Adrenal gland (tissue), 19 donors: ENCODE results near the gene PTPRH. TPM values are rescaled to one million over a fixed set of nuclear protein-coding genes. Genes with fewer than 3 reads are reported as not detected.

Source experiments
- DNase-seq, 7 donors: peaks; one replicate each; pipeline ENCODE4 v3.0.0-alpha.2; 2019 to 2020
- H3K27ac ChIP-seq, 5 donors: fragments of 200-600 bp; sonication (generic) in 4 of 5; 1 replicate in 3 of 5; 2 replicates in 2 of 5; pipeline versions ENCODE4 v1.5.1 to v1.8.0; 2016 to 2020; ENCODE audit warnings: mild to moderate bottlenecking in 1 of 5
- H3K27me3 ChIP-seq: fragments of 200-600 bp; 2 replicates; pipeline ENCODE4 v1.8.0; 2021
- H3K36me3 ChIP-seq, 2 donors: fragments of 200-600 bp; replicated peaks in 1 of 2; 1 replicate in 1 of 2; 2 replicates in 1 of 2; pipeline versions ENCODE4 v1.5.1 to v1.8.0; 2018 to 2022
- H3K4me1 ChIP-seq, 2 donors: fragments of 200-600 bp; replicated peaks in 1 of 2; 1 replicate in 1 of 2; 2 replicates in 1 of 2; pipeline versions ENCODE4 v1.5.1 to v1.8.0; 2018 to 2021
- H3K4me3 ChIP-seq, 4 donors: fragments of 200-600 bp; sonication (generic) in 3 of 4; one replicate each; pipeline ENCODE4 v1.5.1; 2016 to 2018
- H3K9me3 ChIP-seq, 3 donors: fragments of 200-600 bp; sonication (generic) in 1 of 3; replicated peaks in 1 of 3; 1 replicate in 2 of 3; 2 replicates in 1 of 3; pipeline versions ENCODE4 v1.5.1 to v1.8.0; 2016 to 2021
- POLR2A ChIP-seq, 2 donors: fragments of 450-650 bp; IDR thresholded peaks; one replicate each; pipeline ENCODE4 v1.6.1; 2017; ENCODE audit warnings: antibody characterized with exemption in 2 of 2, mild to moderate bottlenecking in 2 of 2, moderate library complexity in 1 of 2
- WGBS, 4 donors: extraction: QIAGEN DNeasy Blood & Tissue Kit in 2 of 4; methylation state at CpG; one replicate each; pipeline versions ENCODE4 v1.1.5 to v1.1.7; 2013 to 2017; 5-methylcytosine and 5-hydroxymethylcytosine counted together
- intact Hi-C, 2 donors: fragments of 100-400 bp; cut with DNase I; formaldehyde crosslinking; loops; one replicate each; pipeline versions ENCODE4 v1.14.1 to v1.15.0; 2022 to 2023
- long read RNA-seq, 10 donors: library from polyadenylated mRNA in 3 of 10; unstranded in 2 of 10; stranded (forward) in 1 of 10; transcript quantifications; one replicate each; pipeline ENCODE4 v2.0.0 and lab custom pipeline, GENCODE V29; 2021 to 2026
- polyA plus RNA-seq, 3 donors: library from polyadenylated mRNA; stranded (reverse); fragments of 200-250 nt in 2 of 3; fragments of 350-450 nt in 1 of 3; fragmentation: Illumina TruSeq in 1 of 3; extraction: RNeasy Lipid Tissue Mini Kit (QIAGEN cat#74804) in 1 of 3; gene quantifications; one replicate each; pipeline ENCODE4 v1.2.3, GENCODE V29; 2013 to 2014
- total RNA-seq, 9 donors: library from RNA; depleted of rRNA in 4 of 9; stranded (reverse); fragments of >200 nt in 4 of 9; fragments of 120-200 nt in 1 of 9; fragmentation: NEBNext Ultra II Directional in 1 of 9; extraction: Animal tissue kit (Norgen Biotek cat#: 25700) in 1 of 9; gene quantifications; one replicate each; pipeline versions ENCODE4 v1.1.0 to v1.2.4, GENCODE V29; 2013 to 2023
- TF ChIP-seq, protein P1 (sequence below), 6 experiments: fragments of 450-650 bp in 4 of 6; fragments of 200-600 bp in 2 of 6; sonication (generic) in 1 of 6; IDR thresholded peaks; 1 replicate in 5 of 6; 2 replicates in 1 of 6; pipeline versions ENCODE4 v1.5.1 to v1.8.0; 2016 to 2021; ENCODE audit warnings: antibody characterized with exemption in 6 of 6, mild to moderate bottlenecking in 2 of 6, moderate library complexity in 1 of 6
- donor health status: healthy with polysubstance abuse.
- donor health status: Bipolar disorder and iron deficiency.
- donor health status: DM: yes; HTN: yes; CAD: no.
- donor health status: DM: no; HTN: no; CAD: no.
- donor health status: DM: no; HTN: no; CAD: no.
- donor health status: DM: yes; HTN: yes; CAD: no.

Gene PTPRH, protein sequence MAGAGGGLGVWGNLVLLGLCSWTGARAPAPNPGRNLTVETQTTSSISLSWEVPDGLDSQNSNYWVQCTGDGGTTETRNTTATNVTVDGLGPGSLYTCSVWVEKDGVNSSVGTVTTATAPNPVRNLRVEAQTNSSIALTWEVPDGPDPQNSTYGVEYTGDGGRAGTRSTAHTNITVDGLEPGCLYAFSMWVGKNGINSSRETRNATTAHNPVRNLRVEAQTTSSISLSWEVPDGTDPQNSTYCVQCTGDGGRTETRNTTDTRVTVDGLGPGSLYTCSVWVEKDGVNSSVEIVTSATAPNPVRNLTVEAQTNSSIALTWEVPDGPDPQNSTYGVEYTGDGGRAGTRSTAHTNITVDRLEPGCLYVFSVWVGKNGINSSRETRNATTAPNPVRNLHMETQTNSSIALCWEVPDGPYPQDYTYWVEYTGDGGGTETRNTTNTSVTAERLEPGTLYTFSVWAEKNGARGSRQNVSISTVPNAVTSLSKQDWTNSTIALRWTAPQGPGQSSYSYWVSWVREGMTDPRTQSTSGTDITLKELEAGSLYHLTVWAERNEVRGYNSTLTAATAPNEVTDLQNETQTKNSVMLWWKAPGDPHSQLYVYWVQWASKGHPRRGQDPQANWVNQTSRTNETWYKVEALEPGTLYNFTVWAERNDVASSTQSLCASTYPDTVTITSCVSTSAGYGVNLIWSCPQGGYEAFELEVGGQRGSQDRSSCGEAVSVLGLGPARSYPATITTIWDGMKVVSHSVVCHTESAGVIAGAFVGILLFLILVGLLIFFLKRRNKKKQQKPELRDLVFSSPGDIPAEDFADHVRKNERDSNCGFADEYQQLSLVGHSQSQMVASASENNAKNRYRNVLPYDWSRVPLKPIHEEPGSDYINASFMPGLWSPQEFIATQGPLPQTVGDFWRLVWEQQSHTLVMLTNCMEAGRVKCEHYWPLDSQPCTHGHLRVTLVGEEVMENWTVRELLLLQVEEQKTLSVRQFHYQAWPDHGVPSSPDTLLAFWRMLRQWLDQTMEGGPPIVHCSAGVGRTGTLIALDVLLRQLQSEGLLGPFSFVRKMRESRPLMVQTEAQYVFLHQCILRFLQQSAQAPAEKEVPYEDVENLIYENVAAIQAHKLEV
- total RNA-seq: 100 to 1,000 TPM in 1 of 9 donors, 10 to 100 TPM in 8; 42.8 to 159 (median 54.8) TPM
- 10 to 100 TPM; 30.1 to 54.9 (median 34.9) TPM for polyA plus RNA-seq
- long read RNA-seq, donor 1, partial matches to known transcripts: 39 of 41 reads
- long read RNA-seq, donor 1, other reads (novel, unspliced or antisense): 0 of 41 reads
- long read RNA-seq, donor 2, partial matches to known transcripts: 11 of 14 reads
- long read RNA-seq, donor 2, other reads (novel, unspliced or antisense): 0 of 14 reads
- long read RNA-seq, donor 3, partial matches to known transcripts: 5 of 5 reads
- long read RNA-seq, donor 3, other reads (novel, unspliced or antisense): 0 of 5 reads
- long read RNA-seq, donor 4, partial matches to known transcripts: 4 of 9 reads
- long read RNA-seq, donor 4, other reads (novel, unspliced or antisense): 5 of 9 reads
- long read RNA-seq, donor 5, partial matches to known transcripts: 48 of 76 reads
- long read RNA-seq, donor 5, other reads (novel, unspliced or antisense): 28 of 76 reads
- long read RNA-seq, donor 6, partial matches to known transcripts: 2 of 3 reads
- long read RNA-seq, donor 6, other reads (novel, unspliced or antisense): 1 of 3 reads
- long read RNA-seq, donor 7: 0 reads
- long read RNA-seq, donor 8, partial matches to known transcripts: 5 of 5 reads
- long read RNA-seq, donor 8, other reads (novel, unspliced or antisense): 0 of 5 reads
- long read RNA-seq, donor 9, partial matches to known transcripts: 22 of 22 reads
- long read RNA-seq, donor 9, other reads (novel, unspliced or antisense): 0 of 22 reads
- long read RNA-seq, donor 10, partial matches to known transcripts: 5 of 5 reads
- long read RNA-seq, donor 10, other reads (novel, unspliced or antisense): 0 of 5 reads

DNA sequence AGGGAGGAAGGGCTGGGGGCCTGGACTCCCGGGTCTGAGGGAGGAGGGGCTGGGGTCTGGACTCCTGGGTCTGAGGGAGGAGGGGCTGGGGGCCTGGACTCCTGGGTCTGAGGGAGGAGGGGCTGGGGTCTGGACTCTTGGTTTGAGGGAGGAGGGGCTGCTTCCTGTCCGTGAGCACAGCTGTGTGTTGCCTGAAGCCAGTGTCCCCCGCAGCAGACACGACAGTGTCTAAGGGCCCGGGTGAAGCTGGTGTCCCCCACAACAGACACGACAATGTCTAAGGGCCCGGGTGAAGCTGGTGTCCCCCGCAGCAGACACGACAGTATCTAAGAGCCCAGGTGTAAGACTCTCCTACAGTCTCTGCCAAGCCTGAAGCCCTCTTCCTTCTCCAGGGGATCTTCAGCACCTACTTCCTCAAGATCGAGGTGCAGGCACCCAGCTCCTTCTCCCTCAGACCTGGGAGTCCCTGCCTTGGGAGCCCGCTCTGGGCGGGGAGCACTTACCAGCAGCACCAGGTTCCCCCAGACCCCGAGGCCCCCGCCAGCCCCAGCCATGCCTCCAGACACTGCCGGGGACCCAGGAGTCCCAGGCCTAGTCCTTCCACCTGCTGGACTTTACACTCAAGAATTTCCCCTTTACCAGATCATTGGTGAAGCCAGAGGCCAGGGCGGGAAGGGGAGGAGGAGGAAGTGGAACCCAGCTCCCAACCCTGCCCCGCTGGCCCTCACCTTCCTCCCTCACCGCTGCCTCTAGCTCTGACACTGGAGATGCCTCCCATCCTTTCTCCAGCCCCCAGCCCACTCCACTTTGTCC, at the start of gene PTPRH:
Gene PTPRH (minus strand): TSS at position 622 of the 813 bp plus-strand sequence. CDS start 68 bp downstream, at position 554.
- DNase-seq: no peak
- Histone ChIP-seq H3K27ac (peak within 1 kb of the TSS; percentile 81 to 95 (median 91)), H3K27me3 (no peaks in the 10 kb centered on the region), H3K4me1 (peaks cover 8 to 26% of the 10 kb centered on the region in 2 donors), H3K9me3 (peaks cover 0 to 3% (median 0%) of the 10 kb centered on the region in 3 donors), H3K36me3 (no peaks in the 10 kb centered on the region), H3K4me3 (no peak within 1 kb of the TSS)
- intact Hi-C loops: no loop called here
- 51 to 75% (median 70%) methylated on average over 9 to 17 of the region's 18 CpGs for WGBS, 4 donors
- TF ChIP-seq POLR2A (IDR thresholded peaks at IDR 0.05): no peak
- TF ChIP-seq, protein P1, sequence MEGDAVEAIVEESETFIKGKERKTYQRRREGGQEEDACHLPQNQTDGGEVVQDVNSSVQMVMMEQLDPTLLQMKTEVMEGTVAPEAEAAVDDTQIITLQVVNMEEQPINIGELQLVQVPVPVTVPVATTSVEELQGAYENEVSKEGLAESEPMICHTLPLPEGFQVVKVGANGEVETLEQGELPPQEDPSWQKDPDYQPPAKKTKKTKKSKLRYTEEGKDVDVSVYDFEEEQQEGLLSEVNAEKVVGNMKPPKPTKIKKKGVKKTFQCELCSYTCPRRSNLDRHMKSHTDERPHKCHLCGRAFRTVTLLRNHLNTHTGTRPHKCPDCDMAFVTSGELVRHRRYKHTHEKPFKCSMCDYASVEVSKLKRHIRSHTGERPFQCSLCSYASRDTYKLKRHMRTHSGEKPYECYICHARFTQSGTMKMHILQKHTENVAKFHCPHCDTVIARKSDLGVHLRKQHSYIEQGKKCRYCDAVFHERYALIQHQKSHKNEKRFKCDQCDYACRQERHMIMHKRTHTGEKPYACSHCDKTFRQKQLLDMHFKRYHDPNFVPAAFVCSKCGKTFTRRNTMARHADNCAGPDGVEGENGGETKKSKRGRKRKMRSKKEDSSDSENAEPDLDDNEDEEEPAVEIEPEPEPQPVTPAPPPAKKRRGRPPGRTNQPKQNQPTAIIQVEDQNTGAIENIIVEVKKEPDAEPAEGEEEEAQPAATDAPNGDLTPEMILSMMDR (IDR thresholded peaks at IDR 0.05): no peak

DNA sequence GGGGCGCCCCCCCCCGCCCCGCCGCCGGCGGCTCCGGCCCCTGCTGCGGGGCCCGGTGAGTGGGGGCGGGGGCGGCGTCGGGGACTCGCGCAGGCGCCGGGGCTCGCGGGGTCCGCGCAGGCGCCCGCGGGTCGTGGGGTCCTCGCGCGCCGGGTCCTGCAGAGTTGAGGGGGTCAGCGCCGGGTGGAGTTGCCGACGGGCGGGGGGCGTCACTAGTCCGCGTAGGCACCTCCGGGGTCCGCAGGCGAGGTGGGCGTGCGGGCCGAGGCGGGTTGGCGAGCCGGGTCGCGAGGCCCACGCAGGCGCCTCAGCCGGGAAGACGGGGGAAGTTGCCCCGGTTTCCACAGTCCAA, 49.2 kb upstream of the PTPRH start:
- Histone ChIP-seq H3K27me3 (no peaks in the 10 kb centered on the region), H3K4me3 (peak overlapping the region; percentile 88 to 99 (median 96)), H3K9me3 (no peaks in the 10 kb centered on the region), H3K36me3 (no peaks in the 10 kb centered on the region), H3K4me1 (peaks cover 36 to 51% of the 10 kb centered on the region in 2 donors), H3K27ac (peak overlapping the region; percentile 63 to 98 (median 96))
- no peak for TF ChIP-seq POLR2A (IDR thresholded peaks at IDR 0.05)
- TF ChIP-seq, protein P1 (IDR thresholded peaks at IDR 0.05): no peak
- DNase-seq: peak in 3 of 7 donors; percentile 40 to 66 (median 44)
- intact Hi-C loops: no loop called here
- WGBS, 4 donors: 0 to 1% (median 1%) methylated on average over 1 to 53 of the region's 53 CpGs; no CpG with 5 or more reads in 1 of the 4 donors
